Upper lobe of left lung (tissue), 4 donors: ENCODE results near the gene TCP11L2.

Source experiments
- EP300 ChIP-seq, 4 donors: sonication (generic); formaldehyde crosslinking; IDR thresholded peaks; one replicate each; pipeline ENCODE4 v1.5.1; 2017; ENCODE audit warnings: antibody characterized with exemption in 4 of 4, control low read depth in 2 of 4
- POLR2A ChIP-seq, 4 donors: fragments of 450-650 bp; IDR thresholded peaks; one replicate each; pipeline ENCODE4 v1.5.1; 2016 to 2017; ENCODE audit warnings: antibody characterized with exemption in 4 of 4, mild to moderate bottlenecking in 2 of 4
- POLR2AphosphoS5 ChIP-seq, 2 donors: sonication (generic); formaldehyde crosslinking; IDR thresholded peaks; one replicate each; pipeline ENCODE4 v1.5.1; 2017; ENCODE audit warnings: antibody characterized with exemption in 2 of 2
- TF ChIP-seq, protein P1 (sequence below), 6 experiments: fragments of 450-650 bp in 4 of 6; fragments of 200-600 bp in 2 of 6; sonication (generic) in 2 of 6; IDR thresholded peaks; one replicate each; pipeline ENCODE4 v1.5.1; 2016 to 2019; ENCODE audit warnings: antibody characterized with exemption in 6 of 6

DNA sequence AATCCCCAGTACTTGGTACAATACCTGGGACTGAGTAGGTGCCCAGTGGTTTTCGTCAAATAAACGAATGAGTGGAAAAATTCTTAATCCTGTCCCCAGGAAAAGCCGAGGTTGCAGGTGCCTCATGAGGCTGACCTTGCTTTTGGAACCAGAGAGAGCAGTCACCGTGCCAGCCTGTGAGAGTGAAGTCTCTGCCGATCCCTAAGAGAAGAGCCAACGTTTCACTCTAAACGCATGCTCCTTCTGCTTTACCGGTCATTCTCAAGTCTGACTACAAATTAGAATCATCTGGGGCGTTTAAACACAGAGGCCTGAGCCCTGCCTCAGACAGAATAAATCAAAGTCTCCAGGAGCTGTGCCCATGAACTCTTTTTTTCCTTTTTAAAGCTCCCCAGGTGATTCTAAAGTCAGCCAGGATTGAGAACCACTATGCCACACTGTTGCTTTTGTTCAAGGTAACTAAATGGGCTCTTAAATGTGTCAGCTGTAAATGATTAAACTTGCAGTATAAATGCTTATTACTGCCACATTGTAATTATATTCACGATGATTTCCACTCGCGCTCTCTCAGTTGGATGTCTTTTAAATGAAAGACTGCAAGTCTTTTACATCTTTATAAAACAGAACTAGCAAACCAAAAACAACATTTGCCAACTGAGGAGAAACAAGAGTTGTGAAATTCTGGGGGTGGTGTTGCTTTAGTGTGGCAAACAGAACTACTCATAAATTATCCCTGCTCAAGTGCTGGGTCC, 26.9 kb downstream of the TCP11L2 start:
- TF ChIP-seq, protein P1, sequence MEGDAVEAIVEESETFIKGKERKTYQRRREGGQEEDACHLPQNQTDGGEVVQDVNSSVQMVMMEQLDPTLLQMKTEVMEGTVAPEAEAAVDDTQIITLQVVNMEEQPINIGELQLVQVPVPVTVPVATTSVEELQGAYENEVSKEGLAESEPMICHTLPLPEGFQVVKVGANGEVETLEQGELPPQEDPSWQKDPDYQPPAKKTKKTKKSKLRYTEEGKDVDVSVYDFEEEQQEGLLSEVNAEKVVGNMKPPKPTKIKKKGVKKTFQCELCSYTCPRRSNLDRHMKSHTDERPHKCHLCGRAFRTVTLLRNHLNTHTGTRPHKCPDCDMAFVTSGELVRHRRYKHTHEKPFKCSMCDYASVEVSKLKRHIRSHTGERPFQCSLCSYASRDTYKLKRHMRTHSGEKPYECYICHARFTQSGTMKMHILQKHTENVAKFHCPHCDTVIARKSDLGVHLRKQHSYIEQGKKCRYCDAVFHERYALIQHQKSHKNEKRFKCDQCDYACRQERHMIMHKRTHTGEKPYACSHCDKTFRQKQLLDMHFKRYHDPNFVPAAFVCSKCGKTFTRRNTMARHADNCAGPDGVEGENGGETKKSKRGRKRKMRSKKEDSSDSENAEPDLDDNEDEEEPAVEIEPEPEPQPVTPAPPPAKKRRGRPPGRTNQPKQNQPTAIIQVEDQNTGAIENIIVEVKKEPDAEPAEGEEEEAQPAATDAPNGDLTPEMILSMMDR (IDR thresholded peaks at IDR 0.05) = no peak
- TF ChIP-seq POLR2A (IDR thresholded peaks at IDR 0.05) = no peak
- TF ChIP-seq POLR2AphosphoS5 (IDR thresholded peaks at IDR 0.05) = no peak
- TF ChIP-seq EP300 (IDR thresholded peaks at IDR 0.05) = no peak
